Measurements from ENCODE around the gene LTO1. TPM values are rescaled to one million over a fixed set of nuclear protein-coding genes. Genes with fewer than 3 reads are reported as not detected.

Gene LTO1
- polyA plus RNA-seq, 1 donor (not counting 4 experiments of a cell fraction or from before 2014, with no cell fraction given) = 24.3 TPM

GRCh38 chr11:69683764-69684333, 8.7 kb upstream of the LTO1 start:
- Histone ChIP-seq H3K9ac (ENCODE audit: control insufficient read depth, extremely low read depth, insufficient read depth, low read length) (no peak overlapping the region), H3K79me2 (ENCODE audit: control insufficient read depth, insufficient read depth, low read length) (no peaks in the 10 kb centered on the region), H4K20me1 (ENCODE audit: control insufficient read depth, extremely low read depth, insufficient read depth, low read length) (no peaks in the 10 kb centered on the region), H3K4me2 (ENCODE audit: control insufficient read depth, extremely low read depth, insufficient read depth, low read depth, low read length) (no peak overlapping the region), H3K4me3 (ENCODE audit: control insufficient read depth in 2 of 3, extremely low read depth in 1 of 3, insufficient read depth in 2 of 3, low read depth in 1 of 3, low read length in 3 of 3) (no peak overlapping the region), H3K27me3 (ENCODE audit: control insufficient read depth, extremely low read depth, insufficient read depth, low read length) (no peaks in the 10 kb centered on the region), H3K9me1 (ENCODE audit: control insufficient read depth, extremely low read depth, insufficient read depth, low read length) (no peaks in the 10 kb centered on the region), H3K4me1 (ENCODE audit: control insufficient read depth, extremely low read depth, insufficient read depth, low read length) (peaks cover 10% of the 10 kb centered on the region), H3K9me3 (ENCODE audit: control insufficient read depth, low read depth, low read length) (no peaks in the 10 kb centered on the region), H2AFZ (ENCODE audit: control insufficient read depth, low read length) (no peak overlapping the region), H3K27ac (ENCODE audit: control insufficient read depth, insufficient read depth, low read length) (no peak overlapping the region), H3K36me3 (ENCODE audit: control insufficient read depth in 2 of 2, extremely low read depth in 1 of 2, insufficient read depth in 2 of 2, low read length in 2 of 2) (no peaks in the 10 kb centered on the region)
- DNase-seq (ENCODE audit: low read depth, low spot score) (no peak), FAIRE-seq (no peak)
- dilution Hi-C loops (cut with MboI; ENCODE audit: extremely low pct_ligation_motif_present, low sequenced_read_pairs) = no loop called here
- TF ChIP-seq EZH2 (IDR thresholded peaks at IDR 0.05; ENCODE audit: low read length) (no peak), CTCF (optimal IDR thresholded peaks at IDR 0.05 in 1 of 3, IDR thresholded peaks at IDR 0.05 in 1 of 3, conservative IDR thresholded peaks at IDR 0.05 in 1 of 3; ENCODE audit: extremely low read depth in 1 of 3, insufficient read depth in 2 of 3, low read length in 3 of 3) (peak; percentile 58 to 84 (median 69))

- no peak for FAIRE-seq
- no peak overlapping the region for H3K27ac ChIP-seq (ENCODE audit: control insufficient read depth, insufficient read depth, low read length)
- dilution Hi-C loops (cut with MboI; ENCODE audit: extremely low pct_ligation_motif_present, low sequenced_read_pairs) = no loop called here
- H2AFZ ChIP-seq (ENCODE audit: control insufficient read depth, low read length) = no peak overlapping the region
- no peaks in the 10 kb centered on the region for H3K36me3 ChIP-seq (ENCODE audit: control insufficient read depth in 2 of 2, extremely low read depth in 1 of 2, insufficient read depth in 2 of 2, low read length in 2 of 2)
- no peak overlapping the region for H3K4me2 ChIP-seq (ENCODE audit: control insufficient read depth, extremely low read depth, insufficient read depth, low read depth, low read length)
- TF ChIP-seq CTCF (optimal IDR thresholded peaks at IDR 0.05 in 1 of 3, IDR thresholded peaks at IDR 0.05 in 1 of 3, conservative IDR thresholded peaks at IDR 0.05 in 1 of 3; ENCODE audit: extremely low read depth in 1 of 3, insufficient read depth in 2 of 3, low read length in 3 of 3) (no peak), EZH2 (IDR thresholded peaks at IDR 0.05; ENCODE audit: low read length) (no peak)
- H3K79me2 ChIP-seq (ENCODE audit: control insufficient read depth, insufficient read depth, low read length) = no peaks in the 10 kb centered on the region
- no peak overlapping the region for H3K4me3 ChIP-seq (ENCODE audit: control insufficient read depth in 2 of 3, extremely low read depth in 1 of 3, insufficient read depth in 2 of 3, low read depth in 1 of 3, low read length in 3 of 3)
- no peaks in the 10 kb centered on the region for H3K27me3 ChIP-seq (ENCODE audit: control insufficient read depth, extremely low read depth, insufficient read depth, low read length)
- H3K9me1 ChIP-seq (ENCODE audit: control insufficient read depth, extremely low read depth, insufficient read depth, low read length) = no peaks in the 10 kb centered on the region
- no peak for DNase-seq (ENCODE audit: low read depth, low spot score)
- peaks cover 2% of the 10 kb centered on the region for H3K4me1 ChIP-seq (ENCODE audit: control insufficient read depth, extremely low read depth, insufficient read depth, low read length)
- H3K9me3 ChIP-seq (ENCODE audit: control insufficient read depth, low read depth, low read length) = no peaks in the 10 kb centered on the region
- H3K9ac ChIP-seq (ENCODE audit: control insufficient read depth, extremely low read depth, insufficient read depth, low read length) = no peak overlapping the region
- no peaks in the 10 kb centered on the region for H4K20me1 ChIP-seq (ENCODE audit: control insufficient read depth, extremely low read depth, insufficient read depth, low read length)
Observed at GRCh38 chr11:69682681-69683326, 7.7 kb upstream of the LTO1 start.

All from keratinocyte (primary cell).